Measurements from ENCODE around the gene VKORC1L1.

GRCh38 chr7:65892161-65892560 is 19.3 kb downstream of the VKORC1L1 start:
- TF ChIP-seq SUZ12 (IDR thresholded peaks at IDR 0.05; ENCODE audit: extremely low read depth, insufficient read depth, insufficient read length) (no peak), ZNF274 (IDR thresholded peaks at IDR 0.05; ENCODE audit: low read depth, low read length) (no peak)
